ENCODE measurements around the gene KIF2C. TPM values are rescaled to one million over a fixed set of nuclear protein-coding genes. Genes with fewer than 3 reads are reported as not detected.

The KIF2C gene
- total RNA-seq, 1 experiment from 2014 or later = 92.6 TPM

- CTCF ChIA-PET = no interaction called here
- peaks cover 43% of the 10 kb centered on the region for H3K79me2 ChIP-seq (ENCODE audit: insufficient read depth, low read length)
- no TSS peak for BruUV-seq (replicated peaks)
- H3K4me3 ChIP-seq (replicated peaks in 1 of 2; ENCODE audit: low read depth in 1 of 2, low read length in 2 of 2) = no peak overlapping the region
- intact Hi-C loops (cut with micrococcal nuclease) = no loop called here
- peak overlapping the region; percentile 99; the same call in 1 of the 2 replicates for H3K4me2 ChIP-seq (ENCODE audit: low read length)
- peaks cover 28 to 49% of the 10 kb centered on the region in 2 experiments for H3K36me3 ChIP-seq (ENCODE audit: control insufficient read depth in 1 of 2, insufficient read depth in 2 of 2, low read length in 2 of 2)
- no peaks in the 10 kb centered on the region for H3K27me3 ChIP-seq (ENCODE audit: insufficient read depth, low read length)
- peak overlapping the region; percentile 86 for H3K27ac ChIP-seq (ENCODE audit: low read depth, low read length)
- POLR2A ChIA-PET = interaction anchor here (1.0 kb wide), 1 partner anchor 11 kb away, joined by 4 read pairs; no protein-coding TSS in a partner anchor
- no peak for DNase-seq (ENCODE audit: low read depth, low spot score)
- ATAC-seq = no peak
- TF ChIP-seq RAD21 (IDR thresholded peaks at IDR 0.05; ENCODE audit: low read depth) (no peak), POLR2AphosphoS5 (IDR thresholded peaks at IDR 0.05; ENCODE audit: low read depth, low read length) (no peak; the same call in 1 of the 2 replicates), ATF3 (IDR thresholded peaks at IDR 0.05) (no peak), MAX (IDR thresholded peaks at IDR 0.05) (no peak), CTCF (IDR thresholded peaks at IDR 0.05 in 2 of 3, conservative IDR thresholded peaks at IDR 0.05 in 1 of 3; ENCODE audit: borderline replicate concordance in 1 of 3, insufficient read depth in 1 of 3, low read depth in 2 of 3, low read length in 2 of 3) (no peak), EGR1 (IDR thresholded peaks at IDR 0.05; ENCODE audit: low read depth) (no peak), EZH2 (IDR thresholded peaks at IDR 0.05) (no peak), JUND (IDR thresholded peaks at IDR 0.05) (no peak), TCF7L2 (IDR thresholded peaks at IDR 0.05; ENCODE audit: borderline replicate concordance, extremely low read depth, insufficient read depth, insufficient read length) (no peak), POLR2A (IDR thresholded peaks at IDR 0.05; ENCODE audit: borderline replicate concordance, extremely low read depth, insufficient read depth, insufficient read length) (no peak), CEBPB (IDR thresholded peaks at IDR 0.05; ENCODE audit: low read depth) (no peak), SP1 (IDR thresholded peaks at IDR 0.05; ENCODE audit: low read depth) (no peak), SIN3A (IDR thresholded peaks at IDR 0.05; ENCODE audit: low read depth) (no peak), REST (IDR thresholded peaks at IDR 0.05; ENCODE audit: low read depth) (no peak)
- H3K4me1 ChIP-seq (ENCODE audit: control insufficient read depth in 1 of 2, insufficient read depth in 2 of 2, low read length in 2 of 2) = peaks cover 10 to 24% of the 10 kb centered on the region in 2 experiments
- H3K9me2 ChIP-seq (ENCODE audit: insufficient read depth) = no peaks in the 10 kb centered on the region
- H2AFZ ChIP-seq (ENCODE audit: low read depth, low read length, poor library complexity, severe bottlenecking) = no peak overlapping the region
- peaks cover 18% of the 10 kb centered on the region; the same call in 1 of the 2 replicates for H4K20me1 ChIP-seq (ENCODE audit: insufficient read depth)
- RAD21 ChIA-PET (ENCODE audit: low non-redundant PET in 1 of 2, low total read pairs in 2 of 2, uncharacterized antibody in 2 of 2, unreplicated experiment in 2 of 2) = no interaction called here
- no peaks in the 10 kb centered on the region for H3K9me3 ChIP-seq (ENCODE audit: control insufficient read depth in 1 of 2, insufficient read depth in 1 of 2, low read depth in 1 of 2, low read length in 2 of 2)
- H3K9ac ChIP-seq (ENCODE audit: low read length) = no peak overlapping the region
Measured at GRCh38 chr1:44777969-44778635, 38.5 kb downstream of the KIF2C start.
